IPS-NIHi11 (cell line): ENCODE measurements around the gene MAGI2.

Experiments
- DNase-seq: peaks from one replicate; pipeline ENCODE4 v3.0.0; 2012; ENCODE audit warnings: mixed read lengths, low spot score

MAGI2 gene

GRCh38 chr7:78912781-78913180, 540.7 kb downstream of the MAGI2 start:
- no peak for DNase-seq

- no peak for DNase-seq
These were observed 546.7 kb downstream of the MAGI2 start for GRCh38 chr7:78906735-78907134.

- no peak for DNase-seq
These were observed 548.0 kb downstream of the MAGI2 start for GRCh38 chr7:78905436-78905835.

GRCh38 chr7:78904983-78905382, 548.5 kb downstream of the MAGI2 start:
- no peak for DNase-seq

- DNase-seq, result no peak
These were observed 551.9 kb downstream of the MAGI2 start for GRCh38 chr7:78901566-78901965.

- no peak for DNase-seq
These were observed 552.7 kb downstream of the MAGI2 start for GRCh38 chr7:78900806-78901205.

GRCh38 chr7:78895393-78895792, 558.1 kb downstream of the MAGI2 start:
- no peak for DNase-seq

- no peak for DNase-seq
These were observed 574.3 kb downstream of the MAGI2 start for GRCh38 chr7:78879206-78879605.

GRCh38 chr7:78873117-78873516, 580.4 kb downstream of the MAGI2 start:
- DNase-seq, result no peak

GRCh38 chr7:78864339-78864738, 589.1 kb downstream of the MAGI2 start:
- DNase-seq, result no peak

GRCh38 chr7:78863281-78863680, 590.2 kb downstream of the MAGI2 start:
- no peak for DNase-seq

- no peak for DNase-seq
These were observed 591.0 kb downstream of the MAGI2 start for GRCh38 chr7:78862411-78862900.

GRCh38 chr7:78852951-78853350, 600.5 kb downstream of the MAGI2 start:
- DNase-seq, result no peak

- DNase-seq, result no peak
These were observed 603.2 kb downstream of the MAGI2 start for GRCh38 chr7:78850093-78850740.

GRCh38 chr7:78845155-78845554, 608.3 kb downstream of the MAGI2 start:
- DNase-seq, result no peak

- no peak for DNase-seq
These were observed 611.4 kb downstream of the MAGI2 start for GRCh38 chr7:78842068-78842467.

- no peak for DNase-seq
These were observed 617.6 kb downstream of the MAGI2 start for GRCh38 chr7:78835897-78836296.

- no peak for DNase-seq
These were observed 625.1 kb downstream of the MAGI2 start for GRCh38 chr7:78828317-78828716.

GRCh38 chr7:78803501-78804127, 649.9 kb downstream of the MAGI2 start:
- no peak for DNase-seq

GRCh38 chr7:78794101-78794500, 659.4 kb downstream of the MAGI2 start:
- no peak for DNase-seq

GRCh38 chr7:78792624-78793023, 660.8 kb downstream of the MAGI2 start:
- DNase-seq, result no peak

- DNase-seq, result no peak
These were observed 661.5 kb downstream of the MAGI2 start for GRCh38 chr7:78792006-78792405.

GRCh38 chr7:78788464-78788863, 665.0 kb downstream of the MAGI2 start:
- DNase-seq, result no peak

GRCh38 chr7:78787854-78788253, 665.6 kb downstream of the MAGI2 start:
- no peak for DNase-seq
